ENCODE data around the gene BOC.

The BOC gene

GRCh38 chr3:113261626-113262303 lies 50.4 kb downstream of the BOC start:
- H3K27me3 Mint-ChIP-seq (ENCODE audit: low read depth), result no peaks in the 10 kb centered on the region
- H3K27ac Mint-ChIP-seq, result peak overlapping the region; percentile 93 to 99 (median 98)
- peak overlapping the region in 2 of 3 experiments; percentile 5 to 46 for H3K4me3 Mint-ChIP-seq
- H3K4me1 Mint-ChIP-seq, result peaks cover 93% of the 10 kb centered on the region
- H3K9me3 Mint-ChIP-seq, result no peaks in the 10 kb centered on the region
- H3K36me3 Mint-ChIP-seq (ENCODE audit: low read depth), result peaks cover 87% of the 10 kb centered on the region
- TF ChIP-seq, protein P1, sequence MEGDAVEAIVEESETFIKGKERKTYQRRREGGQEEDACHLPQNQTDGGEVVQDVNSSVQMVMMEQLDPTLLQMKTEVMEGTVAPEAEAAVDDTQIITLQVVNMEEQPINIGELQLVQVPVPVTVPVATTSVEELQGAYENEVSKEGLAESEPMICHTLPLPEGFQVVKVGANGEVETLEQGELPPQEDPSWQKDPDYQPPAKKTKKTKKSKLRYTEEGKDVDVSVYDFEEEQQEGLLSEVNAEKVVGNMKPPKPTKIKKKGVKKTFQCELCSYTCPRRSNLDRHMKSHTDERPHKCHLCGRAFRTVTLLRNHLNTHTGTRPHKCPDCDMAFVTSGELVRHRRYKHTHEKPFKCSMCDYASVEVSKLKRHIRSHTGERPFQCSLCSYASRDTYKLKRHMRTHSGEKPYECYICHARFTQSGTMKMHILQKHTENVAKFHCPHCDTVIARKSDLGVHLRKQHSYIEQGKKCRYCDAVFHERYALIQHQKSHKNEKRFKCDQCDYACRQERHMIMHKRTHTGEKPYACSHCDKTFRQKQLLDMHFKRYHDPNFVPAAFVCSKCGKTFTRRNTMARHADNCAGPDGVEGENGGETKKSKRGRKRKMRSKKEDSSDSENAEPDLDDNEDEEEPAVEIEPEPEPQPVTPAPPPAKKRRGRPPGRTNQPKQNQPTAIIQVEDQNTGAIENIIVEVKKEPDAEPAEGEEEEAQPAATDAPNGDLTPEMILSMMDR (IDR thresholded peaks at IDR 0.05; ENCODE audit: unreplicated experiment in 3 of 3), result no peak

DNA sequence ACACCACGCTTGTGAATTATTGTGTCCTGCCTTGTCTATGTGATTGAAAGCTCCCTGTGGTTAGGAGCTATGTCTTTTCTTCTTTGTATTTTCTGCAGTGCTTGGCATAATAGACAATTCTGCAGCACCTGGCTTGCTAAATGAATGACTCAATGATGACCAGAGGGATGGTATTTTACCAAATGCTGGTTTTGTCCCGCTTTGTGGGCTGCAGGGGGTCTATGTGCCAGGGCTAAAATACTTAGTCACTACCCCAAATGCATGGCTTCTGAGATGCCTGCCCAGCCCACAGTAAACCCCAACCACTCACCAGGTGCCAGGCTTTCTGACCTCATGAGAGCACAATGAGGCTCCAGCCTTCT lies 50.9 kb downstream of the BOC start:
- Mint-ChIP-seq H3K9me3 (no peaks in the 10 kb centered on the region), H3K27me3 (ENCODE audit: low read depth) (no peaks in the 10 kb centered on the region), H3K36me3 (ENCODE audit: low read depth) (peaks cover 89% of the 10 kb centered on the region), H3K4me3 (peak overlapping the region in 1 of 3 experiments; percentile 5), H3K27ac (peak overlapping the region; percentile 93 to 99 (median 98)), H3K4me1 (peaks cover 98% of the 10 kb centered on the region)
- TF ChIP-seq, protein P1 (IDR thresholded peaks at IDR 0.05; ENCODE audit: unreplicated experiment in 3 of 3), result no peak

- Mint-ChIP-seq H3K4me1 (peaks cover 100% of the 10 kb centered on the region), H3K9me3 (no peaks in the 10 kb centered on the region), H3K36me3 (ENCODE audit: low read depth) (peaks cover 90% of the 10 kb centered on the region), H3K4me3 (no peak overlapping the region), H3K27ac (peak overlapping the region in 2 of 3 experiments; percentile 59 to 99), H3K27me3 (ENCODE audit: low read depth) (peaks cover 4% of the 10 kb centered on the region)
- TF ChIP-seq, protein P1 (IDR thresholded peaks at IDR 0.05; ENCODE audit: unreplicated experiment in 3 of 3), result no peak
These were observed 51.7 kb downstream of the BOC start for GRCh38 chr3:113263020-113263419.

DNA sequence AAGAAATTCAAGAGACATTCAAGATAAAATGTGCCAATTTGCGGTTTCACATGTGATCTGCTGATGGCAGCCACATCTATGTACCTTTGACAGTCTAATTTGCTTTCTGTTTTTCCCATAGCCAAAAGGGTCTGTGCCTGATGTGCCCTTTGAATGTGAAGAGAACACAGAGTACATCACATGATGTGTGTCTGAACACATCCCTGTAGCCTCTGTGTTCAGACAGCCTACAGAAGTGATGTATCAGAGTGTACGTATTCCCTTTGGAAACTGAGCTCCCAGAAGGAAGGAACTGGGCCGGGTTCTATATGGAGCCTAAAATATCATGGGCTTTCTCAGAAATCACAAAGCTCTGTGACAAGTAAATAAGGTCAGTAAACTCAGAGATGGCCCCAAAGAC lies 52.4 kb downstream of the BOC start:
- H3K4me1 Mint-ChIP-seq, result peaks cover 100% of the 10 kb centered on the region
- H3K4me3 Mint-ChIP-seq, result peak overlapping the region in 1 of 3 experiments; percentile 4
- no peaks in the 10 kb centered on the region for H3K9me3 Mint-ChIP-seq
- H3K27me3 Mint-ChIP-seq (ENCODE audit: low read depth), result peaks cover 4% of the 10 kb centered on the region
- peak overlapping the region; percentile 87 to 99 (median 94) for H3K27ac Mint-ChIP-seq
- TF ChIP-seq, protein P1 (IDR thresholded peaks at IDR 0.05; ENCODE audit: unreplicated experiment in 3 of 3), result no peak
- peaks cover 90% of the 10 kb centered on the region for H3K36me3 Mint-ChIP-seq (ENCODE audit: low read depth)

GRCh38 chr3:113264283-113265131 lies 53.1 kb downstream of the BOC start:
- Mint-ChIP-seq H3K27ac (peak overlapping the region; percentile 87 to 99 (median 94)), H3K36me3 (ENCODE audit: low read depth) (peaks cover 87% of the 10 kb centered on the region), H3K4me3 (peak overlapping the region in 1 of 3 experiments; percentile 14), H3K9me3 (no peaks in the 10 kb centered on the region), H3K4me1 (peaks cover 98% of the 10 kb centered on the region), H3K27me3 (ENCODE audit: low read depth) (peaks cover 4% of the 10 kb centered on the region)
- TF ChIP-seq, protein P1 (IDR thresholded peaks at IDR 0.05; ENCODE audit: unreplicated experiment in 3 of 3), result no peak
